Stimulated activated naive CD8-positive, alpha-beta T cell treated with anti-CD3 and anti-CD28 coated beads, Interleukin-15, Interleukin-2, amounts not matched to agents 100 ng/mL and 50 ng/mL, for 24 hours (primary cell): Measurements from ENCODE around the gene FUZ.
A peak's percentile ranks its signal among the peaks of the same experiment; 100 is the strongest.

Experiments
- H3K27ac Mint-ChIP-seq: one replicate; pipeline ENCODE4 v1.8.0; 2021; ENCODE audit warnings: mild to moderate bottlenecking, mixed read lengths
- H3K27me3 Mint-ChIP-seq: one replicate; pipeline ENCODE4 v1.8.0; 2021; ENCODE audit warnings: mixed read lengths
- H3K36me3 Mint-ChIP-seq: one replicate; pipeline ENCODE4 v1.8.0; 2021; ENCODE audit warnings: low read depth, mixed read lengths
- H3K4me1 Mint-ChIP-seq: one replicate; pipeline ENCODE4 v1.8.0; 2021; ENCODE audit warnings: low read depth, mixed read lengths
- H3K4me3 Mint-ChIP-seq: one replicate; pipeline ENCODE4 v1.8.0; 2021; ENCODE audit warnings: mild to moderate bottlenecking, mixed read lengths
- H3K9me3 Mint-ChIP-seq: one replicate; pipeline ENCODE4 v1.8.0; 2021; ENCODE audit warnings: mixed read lengths

FUZ gene

GRCh38 chr19:49773663-49774350, 39.3 kb downstream of the FUZ start:
- Mint-ChIP-seq H3K27me3 (no peaks in the 10 kb centered on the region), H3K27ac (no peak overlapping the region), H3K4me1 (peaks cover 12% of the 10 kb centered on the region), H3K36me3 (peaks cover 19% of the 10 kb centered on the region), H3K4me3 (no peak overlapping the region), H3K9me3 (no peaks in the 10 kb centered on the region)

GRCh38 chr19:49772850-49773432, 40.2 kb downstream of the FUZ start:
- Mint-ChIP-seq H3K9me3 (no peaks in the 10 kb centered on the region), H3K27me3 (no peaks in the 10 kb centered on the region), H3K4me1 (peaks cover 19% of the 10 kb centered on the region), H3K36me3 (peaks cover 19% of the 10 kb centered on the region), H3K4me3 (no peak overlapping the region), H3K27ac (no peak overlapping the region)

GRCh38 chr19:49771674-49772139, 41.4 kb downstream of the FUZ start:
- Mint-ChIP-seq H3K27ac (peak overlapping the region; percentile 11), H3K4me1 (peaks cover 27% of the 10 kb centered on the region), H3K36me3 (peaks cover 19% of the 10 kb centered on the region), H3K4me3 (no peak overlapping the region), H3K9me3 (no peaks in the 10 kb centered on the region), H3K27me3 (no peaks in the 10 kb centered on the region)

- H3K27ac Mint-ChIP-seq: peak overlapping the region; percentile 26
- no peak overlapping the region for H3K4me3 Mint-ChIP-seq
- peaks cover 38% of the 10 kb centered on the region for H3K4me1 Mint-ChIP-seq
- H3K9me3 Mint-ChIP-seq: no peaks in the 10 kb centered on the region
- H3K36me3 Mint-ChIP-seq: peaks cover 19% of the 10 kb centered on the region
- no peaks in the 10 kb centered on the region for H3K27me3 Mint-ChIP-seq
Measured at GRCh38 chr19:49770529-49770928, 42.6 kb downstream of the FUZ start.

GRCh38 chr19:49767967-49768581, 45.0 kb downstream of the FUZ start:
- H3K27ac Mint-ChIP-seq: peak overlapping the region; percentile 86
- no peaks in the 10 kb centered on the region for H3K9me3 Mint-ChIP-seq
- no peaks in the 10 kb centered on the region for H3K27me3 Mint-ChIP-seq
- H3K36me3 Mint-ChIP-seq: peaks cover 13% of the 10 kb centered on the region
- peaks cover 38% of the 10 kb centered on the region for H3K4me1 Mint-ChIP-seq
- peak overlapping the region; percentile 94 for H3K4me3 Mint-ChIP-seq

- peak overlapping the region; percentile 94 for H3K4me3 Mint-ChIP-seq
- H3K27me3 Mint-ChIP-seq: no peaks in the 10 kb centered on the region
- H3K27ac Mint-ChIP-seq: peak overlapping the region; percentile 86
- H3K36me3 Mint-ChIP-seq: peaks cover 13% of the 10 kb centered on the region
- no peaks in the 10 kb centered on the region for H3K9me3 Mint-ChIP-seq
- H3K4me1 Mint-ChIP-seq: peaks cover 38% of the 10 kb centered on the region
Measured at GRCh38 chr19:49767381-49767780, 45.7 kb downstream of the FUZ start.

- H3K27ac Mint-ChIP-seq: peak within 1 kb of the TSS; percentile 92
- H3K4me1 Mint-ChIP-seq: peaks cover 38% of the 10 kb centered on the region
- peak within 1 kb of the TSS; percentile 94 for H3K4me3 Mint-ChIP-seq
- no peaks in the 10 kb centered on the region for H3K9me3 Mint-ChIP-seq
- H3K27me3 Mint-ChIP-seq: no peaks in the 10 kb centered on the region
- peaks cover 13% of the 10 kb centered on the region for H3K36me3 Mint-ChIP-seq
Measured at GRCh38 chr19:49766930-49767299, 46.2 kb downstream of the FUZ start, which contains the start of gene AP2A1. Gene AP2A1 (plus strand): TSS chr19:49767001. CDS start chr19:49767134, 133 bp downstream.

- Mint-ChIP-seq H3K27ac (peak overlapping the region; percentile 92), H3K4me3 (peak overlapping the region; percentile 94), H3K27me3 (no peaks in the 10 kb centered on the region), H3K9me3 (no peaks in the 10 kb centered on the region), H3K36me3 (peaks cover 8% of the 10 kb centered on the region), H3K4me1 (peaks cover 33% of the 10 kb centered on the region)
Measured at GRCh38 chr19:49766007-49766929, 46.8 kb downstream of the FUZ start.

GRCh38 chr19:49764341-49764740, 48.8 kb downstream of the FUZ start:
- H3K27ac Mint-ChIP-seq: no peak overlapping the region
- H3K4me3 Mint-ChIP-seq: no peak overlapping the region

GRCh38 chr19:49763230-49763629, 49.9 kb downstream of the FUZ start, which contains the start of gene TSKS:
Gene TSKS (minus strand): TSS chr19:49763306. CDS start chr19:49763247, 59 bp downstream.
- Mint-ChIP-seq H3K27ac (no peak within 1 kb of the TSS), H3K4me1 (peaks cover 20% of the 10 kb centered on the region), H3K4me3 (no peak within 1 kb of the TSS), H3K27me3 (no peaks in the 10 kb centered on the region), H3K9me3 (no peaks in the 10 kb centered on the region), H3K36me3 (no peaks in the 10 kb centered on the region)

More at GRCh38 chr19:49764341-49764740, 48.8 kb downstream of the FUZ start:
- Mint-ChIP-seq H3K36me3 (no peaks in the 10 kb centered on the region), H3K9me3 (no peaks in the 10 kb centered on the region), H3K27me3 (no peaks in the 10 kb centered on the region), H3K4me1 (peaks cover 26% of the 10 kb centered on the region)

- Mint-ChIP-seq H3K9me3 (no peaks in the 10 kb centered on the region), H3K27ac (no peak overlapping the region), H3K4me3 (no peak overlapping the region), H3K27me3 (no peaks in the 10 kb centered on the region), H3K4me1 (peaks cover 11% of the 10 kb centered on the region), H3K36me3 (no peaks in the 10 kb centered on the region)
Measured at GRCh38 chr19:49761625-49762311, 51.3 kb downstream of the FUZ start.

GRCh38 chr19:49761249-49761624, 51.9 kb downstream of the FUZ start:
- H3K9me3 Mint-ChIP-seq: no peaks in the 10 kb centered on the region
- H3K4me1 Mint-ChIP-seq: peaks cover 6% of the 10 kb centered on the region
- no peak overlapping the region for H3K4me3 Mint-ChIP-seq
- no peaks in the 10 kb centered on the region for H3K27me3 Mint-ChIP-seq
- H3K36me3 Mint-ChIP-seq: no peaks in the 10 kb centered on the region
- no peak overlapping the region for H3K27ac Mint-ChIP-seq

GRCh38 chr19:49758292-49758691, 54.8 kb downstream of the FUZ start:
- Mint-ChIP-seq H3K27me3 (no peaks in the 10 kb centered on the region), H3K4me3 (no peak overlapping the region), H3K4me1 (no peaks in the 10 kb centered on the region), H3K9me3 (peaks cover 5% of the 10 kb centered on the region), H3K36me3 (no peaks in the 10 kb centered on the region), H3K27ac (no peak overlapping the region)
